HT-29 (cell line): Measurements from ENCODE around the gene ADPRHL1. TPM values are rescaled to one million over a fixed set of nuclear protein-coding genes. Genes with fewer than 3 reads are reported as not detected.

Experiments used
- DNase-seq: peaks from one replicate; pipeline ENCODE4 v3.0.0-alpha.2; 2015; ENCODE audit warnings: low spot score
- total RNA-seq: library from RNA; depleted of rRNA; stranded (reverse); fragments of >200 nt; shearing (Covaris generic); gene quantifications from 2 replicates; pipeline ENCODE4 v1.2.3, GENCODE V29; 2014

Gene ADPRHL1
- total RNA-seq, 1 experiment from 2014 or later = 3.3 TPM

DNA sequence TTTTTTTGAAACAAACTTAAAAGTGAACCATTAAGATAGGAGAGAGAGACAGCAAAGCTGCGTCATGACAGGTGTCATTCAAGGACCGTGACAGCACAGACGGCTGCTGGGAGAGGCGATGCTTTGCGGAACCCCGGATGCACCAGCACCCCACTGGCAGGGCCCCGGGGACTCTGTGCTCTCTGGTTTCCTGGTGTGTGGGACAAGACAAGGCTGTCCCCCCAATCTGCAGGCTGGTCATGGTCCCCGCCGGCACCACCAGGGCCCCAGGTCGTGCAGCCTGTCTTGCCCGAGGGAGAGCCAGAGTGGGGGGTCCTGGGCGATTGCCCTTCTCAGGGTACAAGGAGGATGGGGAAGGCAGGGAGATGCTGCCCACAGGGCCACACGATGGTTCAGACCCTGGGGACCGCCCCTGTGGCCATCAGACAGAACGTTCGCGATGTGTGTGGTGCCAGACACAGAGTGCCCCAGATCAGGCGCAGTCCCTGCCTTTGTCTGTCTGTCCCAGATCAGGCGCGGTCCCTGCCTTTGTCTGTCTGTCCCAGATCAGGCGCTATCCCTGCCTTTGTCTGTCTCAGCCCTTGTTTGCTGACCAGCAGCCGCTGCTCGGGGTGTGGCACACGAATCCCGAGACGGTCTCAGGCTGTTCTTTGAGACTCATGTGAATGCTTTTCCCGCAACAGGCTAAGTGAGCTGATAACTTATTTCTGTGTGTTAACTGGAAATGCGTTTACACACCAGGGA lies 36.1 kb downstream of the ADPRHL1 start:
- no peak for DNase-seq

DNA sequence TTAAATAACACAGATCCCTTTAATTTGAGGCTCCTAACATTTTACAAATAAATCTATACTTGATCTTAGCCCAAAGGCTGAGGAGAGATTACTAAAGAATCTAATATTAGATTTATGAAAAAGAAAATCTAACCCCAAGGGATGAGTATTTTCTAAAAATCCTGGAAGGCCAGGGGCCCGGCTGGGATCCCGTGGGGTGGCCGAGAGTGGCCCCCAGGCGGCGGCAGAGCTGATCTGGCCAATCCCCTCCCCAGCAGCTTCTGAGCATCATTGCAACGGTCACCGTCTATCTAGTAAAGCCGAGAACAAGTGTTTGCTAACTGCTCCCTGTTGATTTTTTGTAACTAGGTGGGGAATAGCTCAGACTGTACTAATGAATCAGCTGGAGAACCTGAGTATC lies 37.5 kb downstream of the ADPRHL1 start:
- DNase-seq = no peak

DNA sequence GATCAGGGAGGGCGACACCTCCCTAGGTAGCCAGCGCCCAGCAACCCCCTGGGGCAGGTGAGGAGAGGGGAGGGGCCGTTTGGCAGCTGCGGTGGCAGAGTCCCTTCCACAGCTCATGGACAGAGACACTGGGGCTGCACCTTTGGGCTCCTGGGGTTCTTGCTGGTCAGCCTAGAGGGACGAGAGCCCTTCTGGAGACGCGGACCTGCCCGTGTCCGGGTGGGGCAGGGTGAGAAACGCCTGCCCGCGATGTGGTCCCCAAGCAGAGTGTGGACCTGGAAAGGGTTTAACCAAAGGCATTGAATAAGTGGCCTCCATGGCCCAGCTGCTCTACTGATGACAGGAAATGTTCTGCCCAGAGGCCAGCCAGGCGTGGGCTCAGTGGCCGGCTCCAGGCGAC lies 38.3 kb downstream of the ADPRHL1 start:
- DNase-seq = no peak

DNA sequence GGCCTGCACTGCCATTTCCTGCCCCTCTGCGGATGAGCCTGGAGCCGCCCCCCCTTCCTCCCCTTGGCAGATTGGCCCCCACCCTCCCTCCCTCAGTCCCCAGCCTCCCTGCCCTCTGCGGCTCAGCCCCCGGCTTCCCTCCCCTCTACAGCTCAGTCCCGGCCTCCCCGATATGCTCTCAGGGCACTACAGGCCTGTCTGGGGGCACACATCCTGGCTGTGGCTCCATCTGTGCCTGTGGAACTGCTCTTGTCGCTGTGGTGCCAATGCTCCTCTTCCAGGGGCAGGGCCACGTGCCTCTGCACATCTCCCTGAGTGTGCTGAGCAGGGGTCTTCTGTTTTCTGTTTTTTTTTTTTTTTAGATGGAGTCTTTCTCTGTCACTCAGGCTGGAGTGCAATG lies 39.0 kb downstream of the ADPRHL1 start:
- DNase-seq = no peak

DNA sequence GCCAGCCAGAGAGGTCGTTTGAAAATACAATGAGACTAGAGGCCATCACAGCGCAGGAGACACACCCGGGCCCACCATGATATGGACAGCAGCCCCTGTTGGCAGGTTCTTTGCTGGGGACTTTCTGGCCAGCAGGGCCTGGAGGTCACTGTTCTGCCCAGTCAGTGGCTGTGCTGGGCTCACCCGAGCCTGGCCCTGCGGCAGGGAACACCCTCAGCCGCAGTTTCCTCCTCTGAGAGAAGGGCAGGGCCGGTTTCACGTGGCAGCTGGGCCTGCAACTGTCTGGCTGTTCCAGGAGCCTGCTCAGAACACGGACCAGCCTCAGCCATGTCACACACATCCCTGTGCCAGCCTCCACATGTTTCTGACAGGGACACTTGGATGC lies 39.4 kb downstream of the ADPRHL1 start:
- no peak for DNase-seq

DNA sequence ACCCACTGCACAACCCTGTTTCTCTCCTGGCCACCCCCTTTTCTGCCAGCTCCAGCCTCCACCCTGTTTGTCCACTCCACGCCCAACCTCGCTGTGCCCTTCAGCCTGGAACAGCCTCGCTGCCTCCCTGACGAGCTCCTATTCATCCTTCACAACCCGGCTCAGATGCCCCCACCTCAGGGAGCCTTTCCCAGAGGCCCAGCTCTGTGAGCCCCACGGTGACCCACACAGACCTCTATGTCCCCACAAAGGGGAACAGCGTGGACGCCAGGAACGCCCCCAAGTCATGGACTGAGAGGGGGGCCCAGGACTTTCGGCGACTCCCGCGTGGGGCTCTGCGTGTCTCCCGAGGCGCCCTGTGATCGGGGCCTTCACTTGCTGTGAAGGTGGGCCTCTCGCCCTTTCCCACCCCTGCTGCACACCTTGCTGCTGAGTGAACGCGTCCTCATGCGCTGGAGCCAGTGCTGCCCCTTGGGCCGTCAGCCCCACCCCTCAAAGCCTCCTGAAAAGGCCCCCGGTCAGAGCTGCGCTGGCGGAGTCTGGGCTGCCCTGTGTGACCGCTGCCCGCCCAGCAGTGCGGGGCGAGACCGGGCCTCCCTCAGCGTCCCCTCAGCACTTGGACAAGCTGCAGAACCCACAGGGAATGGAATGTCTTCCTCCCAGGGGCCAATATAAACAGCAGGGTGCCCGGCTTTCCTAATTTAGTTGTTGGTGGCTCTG lies 40.0 kb downstream of the ADPRHL1 start:
- no peak for DNase-seq

DNA sequence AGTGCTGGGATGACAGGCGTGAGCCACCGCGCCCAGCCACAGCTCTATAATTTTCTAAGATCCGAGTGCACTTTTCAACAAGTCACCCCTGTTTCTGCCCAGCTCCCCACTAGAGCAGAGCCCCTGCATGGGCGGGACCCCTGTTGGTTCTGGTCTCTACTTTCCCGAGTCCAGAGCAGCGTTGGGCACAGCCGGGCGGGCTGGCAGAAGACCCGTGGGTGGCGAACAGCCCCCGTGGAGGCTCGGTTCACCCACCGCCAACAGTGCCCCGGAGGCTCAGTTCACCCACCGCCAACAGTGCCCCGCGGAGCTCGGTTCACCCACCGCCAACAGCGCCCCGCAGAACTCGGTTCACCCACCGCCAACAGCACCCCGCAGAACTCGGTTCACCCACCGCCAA lies 40.8 kb downstream of the ADPRHL1 start:
- no peak for DNase-seq

DNA sequence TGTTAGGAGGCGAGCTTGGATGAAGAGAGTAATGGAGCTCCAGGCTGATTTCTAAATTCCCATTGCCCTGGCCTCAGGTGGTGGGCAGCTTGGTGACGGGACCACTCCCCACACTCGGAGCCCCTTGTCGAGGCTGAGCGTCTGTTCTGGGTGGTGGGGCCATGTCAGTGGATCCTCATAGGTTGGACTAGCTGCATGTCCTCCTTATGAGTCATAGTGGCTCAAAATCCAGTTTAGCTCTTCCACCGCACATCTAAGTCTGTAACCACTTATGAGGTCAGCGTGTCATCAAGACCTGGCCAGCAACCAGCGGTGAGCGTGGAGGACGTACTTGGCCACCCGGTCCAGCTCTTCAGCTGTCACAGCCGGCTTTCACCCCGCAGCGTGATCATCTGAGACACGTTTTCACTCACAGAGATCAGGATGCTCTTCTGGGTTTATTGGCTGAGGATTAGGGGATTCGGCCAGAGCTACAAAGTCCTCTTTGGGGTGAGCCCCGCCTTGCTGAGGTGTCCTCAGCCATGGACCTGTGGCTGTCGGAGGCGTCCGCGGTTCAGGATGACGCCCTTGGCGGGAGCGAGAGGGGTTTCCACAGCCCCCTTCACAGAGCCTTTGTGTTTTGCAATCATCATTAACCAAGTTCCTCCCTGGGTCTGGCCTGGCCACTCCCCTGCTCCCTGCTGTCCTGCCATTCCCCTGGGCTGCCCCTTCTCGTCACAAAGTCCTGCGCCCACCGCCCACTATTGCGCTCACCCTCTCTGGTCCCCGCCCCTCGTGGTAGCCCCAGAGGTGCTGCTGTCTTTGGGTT lies 41.9 kb downstream of the ADPRHL1 start:
- DNase-seq = peak; percentile 65

DNA sequence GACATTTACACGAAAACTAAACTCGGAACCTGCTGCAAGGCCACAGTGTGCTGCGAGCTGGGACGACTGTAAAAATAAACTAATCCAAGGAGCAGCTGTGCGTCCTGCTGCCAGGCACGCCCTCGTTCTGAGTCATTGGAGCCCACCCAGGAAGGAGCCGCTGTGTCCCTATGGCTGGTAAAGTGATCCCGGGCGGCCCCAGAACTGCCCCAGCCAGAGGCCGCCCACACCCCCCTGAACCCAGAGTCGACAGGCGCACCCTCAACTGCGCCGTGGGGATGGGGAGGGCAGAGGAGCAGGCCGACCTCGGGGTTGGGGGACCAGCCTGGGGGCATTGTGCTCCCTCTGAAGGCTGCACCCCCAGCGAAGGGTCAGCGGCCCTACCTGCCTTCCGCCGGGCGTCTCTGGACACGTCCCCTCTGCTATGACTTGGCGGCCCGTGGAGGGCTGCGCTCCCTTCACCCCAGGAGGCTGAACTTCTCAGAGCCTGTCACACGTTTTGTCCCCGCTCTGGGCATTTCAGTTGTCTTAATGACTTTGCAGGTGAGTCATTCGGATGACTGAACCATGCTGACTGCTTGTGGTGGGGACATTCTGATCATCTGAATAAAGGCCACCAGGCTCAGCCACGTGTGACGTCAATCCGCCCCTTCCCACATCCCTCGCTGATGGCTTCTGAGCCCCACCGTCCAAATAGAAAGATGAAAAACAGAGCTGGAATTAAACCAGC lies 42.7 kb downstream of the ADPRHL1 start:
- peak; percentile 68 for DNase-seq

DNA sequence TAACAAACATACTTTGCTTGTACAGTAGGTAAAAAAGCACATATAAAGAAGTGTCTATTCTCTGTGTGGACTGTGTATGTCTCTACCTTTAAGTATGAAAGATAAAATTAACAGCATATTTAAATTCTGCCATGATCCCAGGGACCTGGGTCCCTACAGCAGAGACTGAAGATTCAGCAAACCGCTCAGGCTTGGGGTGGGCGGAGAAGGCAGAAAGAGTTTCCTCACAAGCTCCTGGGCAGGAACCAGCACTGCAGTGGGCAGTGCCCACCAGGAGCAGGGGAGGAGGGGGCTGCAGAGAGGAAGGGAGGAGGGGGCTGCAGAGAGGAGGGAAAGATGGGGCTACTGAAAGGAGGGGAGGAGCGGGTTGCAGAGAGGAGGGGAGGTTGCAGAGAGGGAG lies 44.7 kb downstream of the ADPRHL1 start:
- DNase-seq = no peak

DNA sequence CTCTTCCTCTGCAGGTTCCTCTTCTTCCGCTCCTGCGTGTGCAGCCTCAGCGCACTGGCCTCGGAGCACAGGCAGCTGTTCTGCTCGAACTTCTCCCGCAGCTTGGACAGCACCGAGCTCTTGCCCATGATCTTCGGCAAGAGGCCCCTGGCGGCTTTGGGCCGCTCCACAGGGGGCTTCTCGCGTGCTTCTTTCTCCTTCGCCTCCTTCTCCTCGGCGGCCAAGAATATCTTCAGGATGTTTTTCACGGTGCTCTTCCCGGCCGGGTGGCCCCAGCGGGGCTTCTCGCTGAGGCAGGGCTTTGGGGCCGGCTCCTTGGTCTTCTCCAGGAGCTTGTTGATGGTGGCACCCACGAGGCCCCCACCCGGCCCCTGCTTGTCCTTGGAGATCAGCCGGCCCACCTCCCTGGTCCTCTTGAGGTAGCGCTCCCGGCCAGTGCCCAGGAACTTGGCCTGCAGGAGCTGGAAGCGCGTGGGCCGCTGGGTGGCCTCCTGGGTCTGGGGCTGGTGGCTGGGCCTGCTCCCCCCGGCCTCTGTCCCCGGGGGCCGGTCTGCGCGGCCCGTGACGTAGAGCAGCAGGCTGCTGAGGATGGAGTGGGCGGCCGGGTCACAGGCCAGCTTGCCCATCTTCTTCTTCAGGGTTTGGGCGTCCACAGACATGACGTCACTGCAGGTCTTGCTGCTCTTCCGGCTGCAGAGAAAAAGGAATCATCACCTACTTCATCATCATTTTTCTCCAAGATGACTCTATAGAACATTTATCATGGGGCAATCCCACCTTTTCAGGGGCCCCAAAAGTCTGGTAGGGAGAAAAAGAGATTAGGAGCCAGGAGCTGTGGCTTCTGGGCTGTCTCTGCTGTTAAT lies 45.5 kb downstream of the ADPRHL1 start:
- DNase-seq = no peak

DNA sequence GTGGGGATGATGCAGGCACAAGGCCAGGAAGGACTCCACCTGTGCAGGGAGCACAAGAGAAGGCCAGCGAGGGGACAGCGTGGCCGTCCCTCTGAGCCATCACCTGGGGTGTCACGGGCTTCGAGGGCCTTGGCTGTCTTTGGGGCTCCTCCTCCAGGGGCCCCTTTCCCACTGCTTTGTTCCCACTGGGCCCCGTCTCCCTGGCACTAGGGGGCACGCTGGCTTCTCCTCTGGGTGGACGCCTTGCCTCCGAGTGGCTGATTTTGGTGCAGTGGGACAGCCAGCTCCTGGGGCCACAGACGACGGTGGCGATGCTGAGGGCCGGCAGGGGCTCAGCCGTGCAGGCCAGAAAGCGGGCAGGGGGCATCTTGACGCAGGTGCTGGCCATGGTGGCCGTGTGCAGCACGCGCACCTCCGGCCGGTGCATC lies 46.2 kb downstream of the ADPRHL1 start:
- DNase-seq = no peak

DNA sequence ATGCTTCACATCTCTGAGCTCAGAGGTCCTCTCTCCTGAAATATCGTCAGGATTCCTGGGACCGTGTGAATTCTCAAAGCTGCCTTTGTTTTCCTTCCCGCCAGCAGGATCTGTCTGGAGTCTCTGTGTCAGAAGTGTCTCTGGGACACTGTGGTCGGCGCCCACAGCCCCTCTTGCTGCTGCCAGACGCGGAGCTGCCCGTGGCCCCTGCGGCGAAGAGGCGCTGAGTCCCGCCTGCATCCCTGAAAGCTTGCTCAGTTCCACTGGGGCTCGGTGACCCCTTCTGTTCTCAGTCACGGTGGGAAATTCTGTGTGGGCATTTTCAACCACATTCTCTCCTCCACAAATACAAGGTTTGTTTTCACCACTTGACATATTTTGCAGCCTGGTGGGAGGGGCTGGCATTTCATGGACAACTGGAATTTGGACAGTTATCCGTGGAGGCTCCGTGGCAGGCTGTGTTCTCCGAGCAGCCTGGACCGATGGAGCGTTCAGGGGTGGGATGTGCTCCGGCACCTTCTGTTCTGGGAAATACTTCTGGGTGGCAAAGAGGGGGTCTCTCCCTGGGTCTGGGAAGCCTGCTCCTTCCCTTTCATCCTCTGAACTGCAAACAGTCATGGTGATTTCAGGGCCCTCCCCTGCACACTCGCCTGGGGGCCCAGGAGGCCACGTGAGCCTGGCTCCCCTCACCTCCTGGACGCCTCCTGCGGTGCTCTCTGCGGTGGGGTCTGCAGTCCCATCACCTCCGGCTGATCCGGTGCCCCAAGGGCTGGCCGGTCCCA lies 46.8 kb downstream of the ADPRHL1 start:
- DNase-seq = no peak

DNA sequence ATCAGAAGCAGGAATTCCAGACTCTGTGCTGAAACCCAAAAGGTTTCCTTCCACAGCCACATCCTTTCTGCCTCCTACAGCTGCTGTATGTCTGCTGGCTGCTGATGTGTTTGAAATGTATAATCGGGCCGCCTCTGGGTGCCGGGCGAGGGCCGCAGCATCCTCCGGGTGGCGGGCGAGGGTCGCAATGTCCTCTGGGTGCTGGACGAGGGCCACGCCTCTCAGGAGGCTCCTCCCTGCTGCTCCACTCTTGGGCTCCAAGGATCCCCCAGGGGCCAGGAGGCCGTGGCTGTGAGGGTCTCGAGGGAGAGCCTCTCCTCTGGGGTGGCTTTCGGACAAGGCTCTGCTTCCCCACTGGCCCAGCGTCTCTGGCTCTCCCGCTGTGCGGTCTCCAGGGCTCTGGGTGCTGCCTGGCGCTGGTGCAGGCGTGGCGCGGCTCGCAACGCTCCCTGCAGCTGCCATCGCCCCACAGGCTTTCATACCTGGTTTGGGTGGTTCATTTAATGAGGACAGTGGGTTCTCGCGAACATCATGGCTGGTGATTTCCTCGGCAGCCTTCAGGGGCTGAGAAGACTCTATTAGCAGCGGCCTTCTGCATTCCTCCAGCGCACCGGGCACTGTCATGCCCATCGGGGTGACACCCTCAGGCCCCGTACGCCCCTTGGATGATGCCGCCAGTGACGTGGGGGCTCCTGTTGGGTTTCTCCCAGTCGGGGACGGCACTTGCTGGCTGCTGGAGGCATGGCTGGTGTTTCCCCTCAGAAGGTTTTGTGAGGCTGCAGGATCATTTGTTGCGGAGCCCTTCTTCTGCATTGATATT lies 47.6 kb downstream of the ADPRHL1 start:
- DNase-seq = peak; percentile 45

DNA sequence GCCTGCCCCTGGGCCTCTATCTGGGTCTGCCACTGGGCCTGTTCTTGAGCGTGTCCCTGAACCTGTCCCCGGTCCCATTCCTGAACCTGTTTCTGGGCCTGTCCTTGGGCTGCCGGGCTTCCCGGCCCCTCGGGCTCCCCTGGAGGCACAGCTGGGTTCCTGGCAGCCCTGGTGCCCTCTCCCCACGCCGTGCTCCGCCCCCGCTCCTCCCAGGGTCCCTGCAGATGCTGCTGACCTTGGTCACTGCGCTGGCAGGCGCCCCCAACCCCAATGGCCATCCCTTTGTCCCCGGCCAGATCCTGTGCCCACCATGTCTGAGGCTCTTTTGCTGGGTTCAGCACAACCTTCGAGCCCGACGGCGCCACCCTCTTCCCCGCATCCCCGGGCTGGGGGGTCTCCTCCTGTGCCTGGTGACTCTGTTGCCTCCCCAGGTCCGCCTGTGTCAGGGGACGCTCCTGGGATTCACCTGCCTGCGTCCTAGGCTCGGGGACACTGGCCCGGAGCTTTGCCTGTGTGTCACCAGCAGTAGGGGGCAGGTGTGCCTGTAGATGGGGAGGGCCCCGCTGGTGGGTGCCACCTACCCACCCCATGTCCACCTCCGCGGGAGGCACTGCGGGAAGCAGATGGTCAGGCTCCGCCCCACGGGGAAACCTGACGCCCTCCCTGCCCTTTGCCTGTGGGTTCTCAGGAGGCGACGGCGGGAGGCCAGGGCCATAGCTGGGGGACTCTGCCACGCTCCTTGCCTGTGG lies 48.4 kb downstream of the ADPRHL1 start:
- DNase-seq = no peak

DNA sequence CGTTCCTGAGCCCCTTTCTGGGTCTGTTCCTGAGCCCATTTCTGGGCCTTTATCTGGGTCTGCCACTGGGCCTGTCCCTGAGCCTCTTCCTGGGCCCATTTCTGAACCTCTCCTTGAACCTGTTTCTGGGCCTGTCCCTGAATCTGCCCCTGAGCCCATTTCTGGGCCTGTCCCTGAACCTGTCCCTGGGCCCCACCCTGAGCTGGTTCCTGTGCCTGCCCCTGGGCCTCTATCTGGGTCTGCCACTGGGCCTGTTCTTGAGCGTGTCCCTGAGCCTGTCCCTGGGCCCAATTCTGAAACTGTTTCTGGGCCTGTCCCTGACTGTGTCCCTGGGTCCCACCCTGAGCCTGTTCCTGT lies 48.9 kb downstream of the ADPRHL1 start:
- DNase-seq = no peak

DNA sequence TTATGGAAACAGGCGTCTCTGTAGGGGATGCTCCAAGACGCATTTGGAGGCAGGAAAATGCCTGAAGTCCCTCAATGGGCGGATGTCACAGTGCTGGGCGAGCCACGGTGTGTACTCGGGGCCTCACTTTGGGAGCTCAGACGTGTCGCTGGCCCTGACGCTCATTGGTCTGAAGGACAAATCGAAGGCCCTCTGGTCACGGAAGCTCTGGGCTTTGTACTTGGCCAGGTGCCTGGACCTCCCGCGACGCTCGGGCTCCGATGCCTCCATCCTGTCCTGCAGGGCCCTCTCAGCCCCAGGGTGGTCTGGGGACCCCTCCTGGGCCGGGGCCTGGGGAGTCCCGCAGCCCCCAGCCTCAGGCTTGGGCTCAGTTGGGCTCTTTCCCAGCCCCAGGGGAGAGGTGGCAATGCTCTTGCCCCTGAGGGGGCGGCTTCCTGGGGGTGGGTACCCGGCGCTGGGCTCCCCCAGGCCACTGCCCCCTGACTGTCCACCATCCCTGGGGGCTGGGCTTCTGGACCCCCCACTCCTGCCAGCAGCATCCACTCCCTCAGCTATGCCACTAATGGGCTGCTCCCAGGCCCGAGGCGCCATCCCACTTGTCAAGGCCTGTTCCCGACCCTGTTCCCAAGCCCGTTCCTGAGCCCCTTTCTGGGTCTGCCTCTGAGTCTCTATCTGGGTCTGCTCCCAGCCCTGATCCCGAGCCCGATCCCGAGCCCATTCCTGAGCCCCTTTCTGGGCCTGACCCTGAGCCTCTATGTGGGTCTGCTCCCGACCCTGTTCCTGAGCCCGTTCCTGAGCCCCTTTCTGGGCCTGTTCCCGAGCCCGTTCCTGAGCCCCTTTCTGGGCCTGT lies 49.8 kb downstream of the ADPRHL1 start:
- DNase-seq = no peak
